Right lobe of liver (tissue), 6 donors: Measurements from ENCODE around the gene PDSS2. TPM values are rescaled to one million over a fixed set of nuclear protein-coding genes. Genes with fewer than 3 reads are reported as not detected.
A peak's percentile ranks its signal among the peaks of the same experiment; 100 is the strongest.

Experiments
- ATAC-seq, 4 donors: fragments of 200-7000 bp; cut with Tn5 transposase; one replicate each; pipeline ENCODE4 v1.9.1; 2020; ENCODE audit warnings: mild to moderate bottlenecking in 4 of 4, moderate library complexity in 4 of 4
- DNase-seq, 3 donors: peaks; one replicate each; pipeline ENCODE4 v3.0.0-alpha.2; 2020
- H3K27ac ChIP-seq, 3 donors: fragments of 200-600 bp; one replicate each; pipeline ENCODE4 v1.8.0; 2022
- H3K27me3 ChIP-seq, 2 donors: fragments of 200-600 bp; one replicate each; pipeline ENCODE4 v1.8.0; 2022
- H3K36me3 ChIP-seq, 4 donors: fragments of 200-600 bp; sonication (generic) in 1 of 4; one replicate each; pipeline versions ENCODE4 v1.5.1 to v1.8.0; 2017 to 2022; ENCODE audit warnings: control low read depth in 1 of 4
- H3K4me1 ChIP-seq, 4 donors: fragments of 200-600 bp; sonication (generic) in 1 of 4; one replicate each; pipeline versions ENCODE4 v1.5.1 to v1.8.0; 2017 to 2022; ENCODE audit warnings: control low read depth in 1 of 4
- H3K4me3 ChIP-seq, 3 donors: fragments of 200-600 bp; one replicate each; pipeline ENCODE4 v1.8.0; 2022
- H3K9me3 ChIP-seq, 4 donors: fragments of 200-600 bp; sonication (generic) in 1 of 4; one replicate each; pipeline versions ENCODE4 v1.5.1 to v1.8.0; 2017 to 2022; ENCODE audit warnings: control low read depth in 1 of 4
- POLR2A ChIP-seq: fragments of 450-650 bp; IDR thresholded peaks from one replicate; pipeline ENCODE4 v1.6.1; 2017; ENCODE audit warnings: antibody characterized with exemption, mild to moderate bottlenecking
- WGBS: methylation state at CpG from one replicate; pipeline ENCODE4 v1.1.6; 2018; ENCODE audit warnings: low coverage, low lambda C conversion rate; ENCODE audit not compliant: insufficient coverage; ENCODE audit errors: missing lambda C conversion rate; 5-methylcytosine and 5-hydroxymethylcytosine counted together
- intact Hi-C, 2 donors: fragments of 100-400 bp; cut with DNase I; formaldehyde crosslinking; loops; one replicate each; pipeline versions ENCODE4 v1.11.2 to v1.14.1; 2022
- total RNA-seq, 6 experiments: library from RNA; depleted of rRNA in 2 of 6; stranded (reverse); fragments of >200 nt in 2 of 6; fragmentation: NEBNext Ultra II Directional in 3 of 6; extraction: Animal tissue kit (Norgen Biotek cat#: 25700) in 3 of 6; gene quantifications; one replicate each; pipeline versions ENCODE4 v1.1.0 to v1.2.4, GENCODE V29; 2016 to 2023
- TF ChIP-seq, protein P1 (sequence below), 4 donors: fragments of 200-600 bp in 3 of 4; fragments of 450-650 bp in 1 of 4; IDR thresholded peaks; one replicate each; pipeline versions ENCODE4 v1.5.1 to v1.8.0; 2016 to 2022; ENCODE audit warnings: antibody characterized with exemption in 4 of 4, mild to moderate bottlenecking in 2 of 4
- donor health status: DM: no; HTN: yes; CAD: no.
- donor health status: DM: no; HTN: no; CAD: no.
- donor health status: DM: no; HTN: no; CAD: no.
- donor health status: DM: no; HTN: yes; CAD: no.
- donor health status: DM: no; HTN: yes; CAD: no.

PDSS2 gene
- total RNA-seq, 6 experiments from 2014 or later = 17.0 to 25.1 (median 19.0) TPM

DNA sequence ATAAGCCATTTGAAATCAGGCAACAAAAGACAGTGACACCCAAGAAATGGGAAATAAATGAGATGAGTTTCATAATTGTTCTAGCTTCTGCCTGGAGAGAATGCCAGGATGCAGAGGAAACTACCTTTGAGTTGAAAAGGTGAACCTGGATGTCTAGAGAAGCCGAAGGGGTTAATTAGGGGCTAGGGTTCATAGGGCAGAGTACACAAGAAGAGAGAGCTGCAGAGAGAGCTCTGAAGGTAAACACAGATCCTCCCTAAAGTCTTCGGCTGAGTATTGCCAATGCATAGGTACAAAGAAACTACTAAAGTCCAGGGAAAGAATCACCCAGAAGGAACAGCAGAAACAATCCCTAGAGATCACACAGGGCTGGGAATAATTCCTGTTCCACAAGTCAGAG, 224.4 kb downstream of the PDSS2 start:
- peak in 1 of 4 donors; percentile 47 for ATAC-seq
- Histone ChIP-seq H3K36me3 (no peaks in the 10 kb centered on the region), H3K4me1 (peaks cover 0 to 29% (median 0%) of the 10 kb centered on the region in 4 donors), H3K27ac (no peak overlapping the region), H3K4me3 (no peak overlapping the region), H3K27me3 (no peaks in the 10 kb centered on the region), H3K9me3 (no peaks in the 10 kb centered on the region)
- DNase-seq = no peak
- WGBS = 33% methylated on average over 2 of the region's 2 CpGs
- intact Hi-C loops = no loop called here
- TF ChIP-seq POLR2A = no peak
- TF ChIP-seq, protein P1, sequence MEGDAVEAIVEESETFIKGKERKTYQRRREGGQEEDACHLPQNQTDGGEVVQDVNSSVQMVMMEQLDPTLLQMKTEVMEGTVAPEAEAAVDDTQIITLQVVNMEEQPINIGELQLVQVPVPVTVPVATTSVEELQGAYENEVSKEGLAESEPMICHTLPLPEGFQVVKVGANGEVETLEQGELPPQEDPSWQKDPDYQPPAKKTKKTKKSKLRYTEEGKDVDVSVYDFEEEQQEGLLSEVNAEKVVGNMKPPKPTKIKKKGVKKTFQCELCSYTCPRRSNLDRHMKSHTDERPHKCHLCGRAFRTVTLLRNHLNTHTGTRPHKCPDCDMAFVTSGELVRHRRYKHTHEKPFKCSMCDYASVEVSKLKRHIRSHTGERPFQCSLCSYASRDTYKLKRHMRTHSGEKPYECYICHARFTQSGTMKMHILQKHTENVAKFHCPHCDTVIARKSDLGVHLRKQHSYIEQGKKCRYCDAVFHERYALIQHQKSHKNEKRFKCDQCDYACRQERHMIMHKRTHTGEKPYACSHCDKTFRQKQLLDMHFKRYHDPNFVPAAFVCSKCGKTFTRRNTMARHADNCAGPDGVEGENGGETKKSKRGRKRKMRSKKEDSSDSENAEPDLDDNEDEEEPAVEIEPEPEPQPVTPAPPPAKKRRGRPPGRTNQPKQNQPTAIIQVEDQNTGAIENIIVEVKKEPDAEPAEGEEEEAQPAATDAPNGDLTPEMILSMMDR (IDR thresholded peaks at IDR 0.05) = no peak

DNA sequence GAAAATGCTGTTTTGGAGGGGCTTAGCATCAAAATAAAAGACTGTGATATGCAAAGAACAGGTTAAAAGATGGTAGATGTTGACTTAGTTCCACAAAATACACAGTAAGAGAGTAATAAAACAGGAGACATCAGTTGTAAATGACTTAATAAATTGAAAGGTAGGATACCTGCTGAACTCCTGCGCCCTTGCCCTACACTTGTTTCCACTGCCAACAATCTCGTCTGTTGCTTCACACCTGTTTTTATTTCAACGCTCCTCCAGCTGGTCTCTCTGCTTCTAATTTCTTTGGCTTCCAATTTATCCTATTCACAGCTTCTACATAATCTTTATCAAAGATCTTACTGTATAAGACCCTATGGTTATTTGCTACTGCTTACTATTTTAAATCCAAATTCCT, 228.1 kb downstream of the PDSS2 start:
- TF ChIP-seq POLR2A = no peak
- TF ChIP-seq, protein P1 (IDR thresholded peaks at IDR 0.05) = no peak
- H3K9me3 ChIP-seq = no peaks in the 10 kb centered on the region
- H3K36me3 ChIP-seq = no peaks in the 10 kb centered on the region
- ATAC-seq = peak in 1 of 4 donors; percentile 73
- 50% methylated on average over 3 of the region's 3 CpGs for WGBS
- no peak for DNase-seq
- no peaks in the 10 kb centered on the region for H3K27me3 ChIP-seq
- intact Hi-C loops = no loop called here
- no peak overlapping the region for H3K4me3 ChIP-seq
- H3K27ac ChIP-seq = no peak overlapping the region
- H3K4me1 ChIP-seq = peaks cover 0 to 35% (median 0%) of the 10 kb centered on the region in 4 donors

DNA sequence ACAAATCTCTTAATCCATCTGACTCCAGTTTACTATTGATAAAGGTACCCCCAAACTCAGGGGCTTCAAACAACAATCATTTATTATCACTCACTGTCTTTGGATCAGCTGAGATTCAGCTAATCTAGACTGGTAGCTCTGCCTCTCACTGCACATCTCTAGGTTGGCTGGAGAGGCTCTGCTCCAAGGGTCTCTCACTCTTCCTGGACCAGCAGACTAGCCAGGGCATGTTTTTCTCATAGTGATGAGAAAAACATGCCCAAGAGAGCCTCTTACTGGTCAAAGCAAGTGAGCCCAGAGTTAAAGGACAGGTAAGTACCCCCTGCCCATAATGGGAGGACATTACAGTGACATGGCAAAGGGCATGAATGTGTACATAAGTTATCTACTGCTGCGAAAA, 228.9 kb downstream of the PDSS2 start:
- peak overlapping the region in 1 of 3 donors; percentile 75 for H3K27ac ChIP-seq

DNA sequence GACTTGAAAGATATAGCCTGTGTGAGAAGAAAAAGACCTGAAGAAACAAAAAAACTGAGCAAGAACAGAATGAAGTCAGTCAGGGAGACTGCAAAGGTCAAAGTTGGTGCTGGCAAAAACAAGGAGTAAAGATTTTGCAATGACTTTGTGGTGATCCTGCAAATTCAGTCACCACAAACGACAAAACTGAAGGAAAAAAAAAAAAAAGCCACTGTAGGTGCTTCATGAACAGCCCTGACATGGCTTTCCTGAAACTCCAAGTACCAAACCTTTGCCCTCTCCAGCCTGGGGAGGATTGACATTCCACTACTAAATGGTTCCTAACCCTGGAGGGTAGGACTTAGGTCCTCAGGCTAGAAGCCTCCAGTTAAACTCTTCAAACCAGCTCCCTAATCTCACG, 229.3 kb downstream of the PDSS2 start:
- peaks cover 0 to 26% (median 0%) of the 10 kb centered on the region in 4 donors for H3K4me1 ChIP-seq
- intact Hi-C loops = no loop called here
- no peak overlapping the region for H3K4me3 ChIP-seq
- 50% methylated on average over 2 of the region's 2 CpGs for WGBS
- H3K27ac ChIP-seq = peak overlapping the region in 1 of 3 donors; percentile 75
- H3K36me3 ChIP-seq = no peaks in the 10 kb centered on the region
- ATAC-seq = peak; percentile 47 to 82 (median 54)
- no peak for DNase-seq
- TF ChIP-seq, protein P1 (IDR thresholded peaks at IDR 0.05) = no peak
- TF ChIP-seq POLR2A = no peak
- H3K27me3 ChIP-seq = no peaks in the 10 kb centered on the region
- no peaks in the 10 kb centered on the region for H3K9me3 ChIP-seq

More for the DNA sequence above, 228.9 kb downstream of the PDSS2 start:
- no peaks in the 10 kb centered on the region for H3K9me3 ChIP-seq
- ATAC-seq (peak in 2 of 4 donors; percentile 23 to 60), DNase-seq (no peak)
- peaks cover 0 to 30% (median 0%) of the 10 kb centered on the region in 4 donors for H3K4me1 ChIP-seq
- no peaks in the 10 kb centered on the region for H3K27me3 ChIP-seq
- intact Hi-C loops = no loop called here
- 50% methylated on average over 1 of the region's 1 CpG for WGBS
- H3K36me3 ChIP-seq = no peaks in the 10 kb centered on the region
- no peak for TF ChIP-seq POLR2A
- TF ChIP-seq, protein P1 (IDR thresholded peaks at IDR 0.05) = no peak
- H3K4me3 ChIP-seq = no peak overlapping the region

DNA sequence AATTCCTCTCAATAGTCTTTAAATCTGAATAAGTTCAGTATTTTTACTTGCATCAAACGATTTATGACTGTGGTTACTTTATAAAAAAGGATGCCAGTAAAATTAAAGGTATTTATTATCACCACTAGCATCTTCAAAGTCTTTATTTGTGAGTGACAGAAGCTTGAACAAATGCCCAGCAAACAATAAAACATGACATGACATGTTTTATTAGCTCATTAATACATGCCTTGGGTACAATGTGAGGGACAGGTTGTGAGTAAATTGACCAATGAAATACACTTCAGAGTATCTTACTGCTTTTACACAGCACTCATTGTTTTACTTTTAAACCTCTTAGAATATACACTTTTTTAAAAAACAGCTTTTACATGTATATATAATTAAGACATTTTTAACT, 230.6 kb downstream of the PDSS2 start:
- H3K4me1 ChIP-seq = peaks cover 0 to 23% (median 0%) of the 10 kb centered on the region in 4 donors
- TF ChIP-seq POLR2A = no peak
- TF ChIP-seq, protein P1 (IDR thresholded peaks at IDR 0.05) = no peak
- no peak overlapping the region for H3K27ac ChIP-seq
- no peaks in the 10 kb centered on the region for H3K27me3 ChIP-seq
- H3K36me3 ChIP-seq = no peaks in the 10 kb centered on the region
- no peaks in the 10 kb centered on the region for H3K9me3 ChIP-seq
- intact Hi-C loops = no loop called here
- H3K4me3 ChIP-seq = no peak overlapping the region
- DNase-seq (no peak), ATAC-seq (no peak)
- WGBS = 75% methylated on average over 1 of the region's 1 CpG
